Erythroblast (primary cell): Measurements from ENCODE around the gene TRPC4.

Experiments used
- GATA1 ChIP-seq: IDR thresholded peaks from 2 replicates; pipeline ENCODE4 v1.6.1; 2011; ENCODE audit warnings: low read depth, mild to moderate bottlenecking, control low read depth, low read length, moderate library complexity
- POLR2A ChIP-seq: IDR thresholded peaks from 2 replicates; pipeline ENCODE4 v1.6.1; 2011; ENCODE audit warnings: mild to moderate bottlenecking, low read length

DNA sequence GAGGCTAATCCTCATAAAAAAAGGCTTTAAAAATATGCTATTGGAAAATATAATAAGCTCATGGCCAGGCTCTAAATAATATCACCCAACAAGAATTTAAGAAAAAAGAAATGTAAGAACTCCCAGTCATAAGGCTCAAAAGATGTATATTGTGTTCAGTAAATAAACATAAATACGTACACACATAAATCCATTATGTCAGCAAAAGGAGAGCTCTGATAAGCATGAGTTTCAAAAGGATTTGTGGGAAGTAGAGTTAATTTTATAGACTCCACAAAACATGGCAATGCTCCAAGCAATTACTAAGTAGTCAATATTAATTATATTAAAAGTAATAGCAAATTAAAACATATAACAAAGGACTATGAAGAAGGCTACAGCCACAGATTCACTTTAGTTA is 37.3 kb upstream of the TRPC4 start:
- TF ChIP-seq POLR2A (no peak), GATA1 (no peak)
